Measurements from ENCODE around the gene MICAL3. TPM values are rescaled to one million over a fixed set of nuclear protein-coding genes. Genes with fewer than 3 reads are reported as not detected.

MICAL3 gene
- polyA plus RNA-seq, 3 donors, result 0.23 to 0.84 TPM; not detected in 1

DNA sequence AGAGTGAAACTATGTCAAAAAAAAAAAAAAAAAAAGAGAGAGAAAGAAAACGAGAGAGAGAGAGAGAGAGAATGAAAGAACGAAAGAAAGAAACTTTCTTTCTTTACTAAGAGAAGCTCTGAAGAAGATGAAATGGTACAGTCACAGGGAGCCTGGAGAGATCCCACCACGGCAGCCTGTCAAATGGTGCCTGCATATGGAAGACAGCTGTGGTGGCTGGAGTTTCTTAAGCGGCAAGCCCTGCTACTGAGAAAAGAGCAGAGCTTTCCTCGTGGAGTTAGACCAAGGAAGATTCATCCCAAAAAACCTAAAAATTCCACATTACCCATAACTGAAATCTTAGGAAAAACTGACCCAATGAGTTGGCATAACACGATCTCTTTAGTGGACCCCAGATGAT is 66.7 kb downstream of the MICAL3 start:
- TF ChIP-seq, protein P1, sequence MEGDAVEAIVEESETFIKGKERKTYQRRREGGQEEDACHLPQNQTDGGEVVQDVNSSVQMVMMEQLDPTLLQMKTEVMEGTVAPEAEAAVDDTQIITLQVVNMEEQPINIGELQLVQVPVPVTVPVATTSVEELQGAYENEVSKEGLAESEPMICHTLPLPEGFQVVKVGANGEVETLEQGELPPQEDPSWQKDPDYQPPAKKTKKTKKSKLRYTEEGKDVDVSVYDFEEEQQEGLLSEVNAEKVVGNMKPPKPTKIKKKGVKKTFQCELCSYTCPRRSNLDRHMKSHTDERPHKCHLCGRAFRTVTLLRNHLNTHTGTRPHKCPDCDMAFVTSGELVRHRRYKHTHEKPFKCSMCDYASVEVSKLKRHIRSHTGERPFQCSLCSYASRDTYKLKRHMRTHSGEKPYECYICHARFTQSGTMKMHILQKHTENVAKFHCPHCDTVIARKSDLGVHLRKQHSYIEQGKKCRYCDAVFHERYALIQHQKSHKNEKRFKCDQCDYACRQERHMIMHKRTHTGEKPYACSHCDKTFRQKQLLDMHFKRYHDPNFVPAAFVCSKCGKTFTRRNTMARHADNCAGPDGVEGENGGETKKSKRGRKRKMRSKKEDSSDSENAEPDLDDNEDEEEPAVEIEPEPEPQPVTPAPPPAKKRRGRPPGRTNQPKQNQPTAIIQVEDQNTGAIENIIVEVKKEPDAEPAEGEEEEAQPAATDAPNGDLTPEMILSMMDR (IDR thresholded peaks at IDR 0.05), result no peak
- Histone ChIP-seq H3K79me2 (ENCODE audit: insufficient read depth, low read length) (no peaks in the 10 kb centered on the region), H3K9me3 (replicated peaks in 1 of 2; ENCODE audit: control insufficient read depth in 1 of 2, insufficient read depth in 1 of 2, low read length in 2 of 2) (no peaks in the 10 kb centered on the region), H4K20me1 (ENCODE audit: insufficient read depth, low read length) (no peaks in the 10 kb centered on the region), H3K4me1 (ENCODE audit: control insufficient read depth in 1 of 2, insufficient read depth in 2 of 2, low read length in 2 of 2) (no peaks in the 10 kb centered on the region), H3K36me3 (replicated peaks in 1 of 2; ENCODE audit: control insufficient read depth in 1 of 2, insufficient read depth in 2 of 2, low read length in 2 of 2) (no peaks in the 10 kb centered on the region), H3K27me3 (ENCODE audit: control insufficient read depth in 2 of 2, insufficient read depth in 2 of 2, low read length in 2 of 2) (no peaks in the 10 kb centered on the region), H3K9ac (ENCODE audit: insufficient read depth, low read length, poor library complexity, severe bottlenecking) (no peak overlapping the region), H2AFZ (ENCODE audit: insufficient read depth, low read depth, low read length, poor library complexity, severe bottlenecking) (no peak overlapping the region), H3K4me2 (replicated peaks; ENCODE audit: extremely low read depth, low read length, poor library complexity, severe bottlenecking) (no peak overlapping the region), H3K27ac (ENCODE audit: low read depth in 1 of 2, low read length in 2 of 2) (no peak overlapping the region), H3K4me3 (replicated peaks in 1 of 3; ENCODE audit: low read depth in 2 of 3, low read length in 3 of 3) (no peak overlapping the region)
- Mint-ChIP-seq H3K27ac (no peak overlapping the region), H3K27me3 (ENCODE audit: low read depth in 3 of 3) (peaks cover 0 to 2% (median 0%) of the 10 kb centered on the region in 3 donors), H3K9me3 (peaks cover 0 to 1% (median 0%) of the 10 kb centered on the region in 7 donors), H3K4me1 (no peaks in the 10 kb centered on the region), H3K36me3 (no peaks in the 10 kb centered on the region), H3K4me3 (no peak overlapping the region)
- 82% methylated on average over 3 of the region's 6 CpGs for WGBS (ENCODE audit: insufficient coverage)
- no peak for DNase-seq
- intact Hi-C loops (cut with micrococcal nuclease), result no loop called here

DNA sequence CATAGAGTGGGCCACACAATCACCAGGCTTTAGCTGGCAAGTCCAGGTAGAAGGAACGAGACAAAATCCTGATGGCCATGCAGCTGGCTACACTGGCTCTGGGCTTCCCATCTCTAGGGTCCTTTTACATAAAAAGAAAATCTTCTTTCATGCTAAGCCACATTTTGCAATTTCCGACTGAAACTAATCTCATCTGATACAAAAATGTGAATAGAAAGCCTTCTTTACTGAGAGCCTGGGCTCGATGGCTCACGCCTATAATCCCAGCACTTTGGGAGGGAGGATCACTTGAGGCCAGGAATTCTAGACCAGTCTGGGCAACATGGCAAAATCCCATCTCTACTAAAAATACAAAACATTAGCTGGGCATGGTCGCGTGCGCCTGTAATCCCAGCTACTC is 67.2 kb downstream of the MICAL3 start:
- no peak overlapping the region for H3K27ac Mint-ChIP-seq
- no peaks in the 10 kb centered on the region for H3K27me3 ChIP-seq (ENCODE audit: control insufficient read depth in 2 of 2, insufficient read depth in 2 of 2, low read length in 2 of 2)
- H3K27ac ChIP-seq (ENCODE audit: low read depth in 1 of 2, low read length in 2 of 2), result no peak overlapping the region
- no peaks in the 10 kb centered on the region for H3K36me3 ChIP-seq (replicated peaks in 1 of 2; ENCODE audit: control insufficient read depth in 1 of 2, insufficient read depth in 2 of 2, low read length in 2 of 2)
- no CpG with 5 or more reads among the region's 7 CpGs for WGBS (ENCODE audit: insufficient coverage)
- no peaks in the 10 kb centered on the region for H3K4me1 ChIP-seq (ENCODE audit: control insufficient read depth in 1 of 2, insufficient read depth in 2 of 2, low read length in 2 of 2)
- H3K36me3 Mint-ChIP-seq, result no peaks in the 10 kb centered on the region
- peaks cover 0 to 2% (median 0%) of the 10 kb centered on the region in 3 donors for H3K27me3 Mint-ChIP-seq (ENCODE audit: low read depth in 3 of 3)
- intact Hi-C loops (cut with micrococcal nuclease), result no loop called here
- H3K9me3 ChIP-seq (replicated peaks in 1 of 2; ENCODE audit: control insufficient read depth in 1 of 2, insufficient read depth in 1 of 2, low read length in 2 of 2), result no peaks in the 10 kb centered on the region
- H3K79me2 ChIP-seq (ENCODE audit: insufficient read depth, low read length), result no peaks in the 10 kb centered on the region
- TF ChIP-seq, protein P1 (IDR thresholded peaks at IDR 0.05), result no peak
- H3K4me3 Mint-ChIP-seq, result no peak overlapping the region
- H2AFZ ChIP-seq (ENCODE audit: insufficient read depth, low read depth, low read length, poor library complexity, severe bottlenecking), result no peak overlapping the region
- H3K4me2 ChIP-seq (replicated peaks; ENCODE audit: extremely low read depth, low read length, poor library complexity, severe bottlenecking), result no peak overlapping the region
- peaks cover 0 to 1% (median 0%) of the 10 kb centered on the region in 7 donors for H3K9me3 Mint-ChIP-seq
- H3K4me3 ChIP-seq (replicated peaks in 1 of 3; ENCODE audit: low read depth in 2 of 3, low read length in 3 of 3), result no peak overlapping the region
- no peaks in the 10 kb centered on the region for H3K4me1 Mint-ChIP-seq
- H3K9ac ChIP-seq (ENCODE audit: insufficient read depth, low read length, poor library complexity, severe bottlenecking), result no peak overlapping the region
- no peak for DNase-seq
- no peaks in the 10 kb centered on the region for H4K20me1 ChIP-seq (ENCODE audit: insufficient read depth, low read length)

All from CD14-positive monocyte (primary cell).